PC-9 (cell line): ENCODE measurements around the gene DDX28. TPM values are rescaled to one million over a fixed set of nuclear protein-coding genes. Genes with fewer than 3 reads are reported as not detected.

ENCODE experiments used
- BruUV-seq: library from RNA; stranded (reverse); fragments of 400-500 nt; replicated peaks from 2 replicates; lab custom pipeline; 2021; lab: Mats Ljungman, UMichigan
- CTCF ChIA-PET: fragments of 300-600 bp; sonication (Branson Sonifier 250); formaldehyde crosslinking; loops from one replicate; lab custom pipeline; 2022; ENCODE audit warnings: antibody characterized with exemption; lab: Charles Lee
- POLR2A ChIA-PET: fragments of 300-600 bp; sonication (Branson Sonifier 250); formaldehyde crosslinking; loops from one replicate; lab custom pipeline; 2022; ENCODE audit warnings: antibody characterized with exemption; ENCODE audit not compliant: unreplicated experiment; lab: Charles Lee
- DNase-seq, 2 experiments: peaks; one replicate each; pipeline versions ENCODE4 v3.0.0 to v3.0.0-alpha.2; 2015 to 2022; ENCODE audit warnings: mixed read lengths in 1 of 2
- H2AFZ ChIP-seq: fragments of 200-600 bp; sonication (generic); 2 replicates; pipeline ENCODE4 v1.8.1; 2017; ENCODE audit warnings: antibody characterized with exemption
- H3F3A ChIP-seq: fragments of 200-600 bp; sonication (generic); 2 replicates; pipeline ENCODE4 v1.8.1; 2017; ENCODE audit warnings: antibody characterized with exemption, mild to moderate bottlenecking, low read depth; ENCODE audit not compliant: insufficient read depth
- H3K27ac ChIP-seq: fragments of 200-600 bp; sonication (generic); 2 replicates; pipeline ENCODE4 v1.6.1; 2016; ENCODE audit warnings: mixed run types
- H3K27me3 ChIP-seq: fragments of 200-600 bp; sonication (generic); 2 replicates; pipeline ENCODE4 v1.6.1; 2016; ENCODE audit warnings: low read depth, mixed run types; ENCODE audit not compliant: insufficient read depth
- H3K36me3 ChIP-seq: fragments of 200-600 bp; sonication (generic); 2 replicates; pipeline ENCODE4 v1.6.1; 2016; ENCODE audit warnings: low read depth, mixed run types
- H3K4me1 ChIP-seq: fragments of 200-600 bp; sonication (generic); replicated peaks from 2 replicates; pipeline ENCODE4 v1.6.1; 2016; ENCODE audit warnings: mixed run types; ENCODE audit not compliant: insufficient read depth
- H3K4me2 ChIP-seq: fragments of 200-600 bp; sonication (generic); 2 replicates; pipeline ENCODE4 v1.6.1; 2017; ENCODE audit warnings: mixed run types
- H3K4me3 ChIP-seq: fragments of 200-600 bp; sonication (generic); 2 replicates; pipeline ENCODE4 v1.6.1; 2016; ENCODE audit warnings: mixed run types
- H3K79me2 ChIP-seq: fragments of 200-600 bp; sonication (generic); 2 replicates; pipeline ENCODE4 v1.6.1; 2017; ENCODE audit warnings: low read depth, mixed run types
- H3K9me2 ChIP-seq: fragments of 200-600 bp; sonication (generic); 2 replicates; pipeline ENCODE4 v1.8.1; 2017; ENCODE audit warnings: mild to moderate bottlenecking; ENCODE audit not compliant: insufficient read depth
- H3K9me3 ChIP-seq: fragments of 200-600 bp; sonication (generic); 2 replicates; pipeline ENCODE4 v1.8.1; 2016; ENCODE audit warnings: low read depth; ENCODE audit not compliant: insufficient read depth
- H4K20me1 ChIP-seq: fragments of 200-600 bp; sonication (generic); 2 replicates; pipeline ENCODE4 v1.8.1; 2017; ENCODE audit not compliant: insufficient read depth
- EZH2 ChIP-seq: fragments of 200-600 bp; sonication (generic); IDR thresholded peaks from 2 replicates; pipeline ENCODE4 v1.8.0; 2017; ENCODE audit warnings: antibody characterized with exemption, low read depth
- intact Hi-C: fragments of 100-400 bp; cut with micrococcal nuclease; formaldehyde crosslinking; loops from one replicate; pipeline ENCODE4 v1.10.0; 2022; ENCODE audit not compliant: unreplicated experiment
- total RNA-seq: library from RNA; stranded (reverse); gene quantifications from 2 replicates; pipeline ENCODE4 v1.2.3, GENCODE V29; 2021
- TF ChIP-seq, protein P1 (sequence below): fragments of 200-600 bp; sonication (generic); conservative IDR thresholded peaks from 2 replicates; pipeline ENCODE4 v1.6.1; 2017; ENCODE audit warnings: mixed run types, antibody characterized with exemption, mild to moderate bottlenecking, moderate library complexity

The DDX28 gene
- total RNA-seq, 1 experiment from 2014 or later, result 6.3 TPM

DNA sequence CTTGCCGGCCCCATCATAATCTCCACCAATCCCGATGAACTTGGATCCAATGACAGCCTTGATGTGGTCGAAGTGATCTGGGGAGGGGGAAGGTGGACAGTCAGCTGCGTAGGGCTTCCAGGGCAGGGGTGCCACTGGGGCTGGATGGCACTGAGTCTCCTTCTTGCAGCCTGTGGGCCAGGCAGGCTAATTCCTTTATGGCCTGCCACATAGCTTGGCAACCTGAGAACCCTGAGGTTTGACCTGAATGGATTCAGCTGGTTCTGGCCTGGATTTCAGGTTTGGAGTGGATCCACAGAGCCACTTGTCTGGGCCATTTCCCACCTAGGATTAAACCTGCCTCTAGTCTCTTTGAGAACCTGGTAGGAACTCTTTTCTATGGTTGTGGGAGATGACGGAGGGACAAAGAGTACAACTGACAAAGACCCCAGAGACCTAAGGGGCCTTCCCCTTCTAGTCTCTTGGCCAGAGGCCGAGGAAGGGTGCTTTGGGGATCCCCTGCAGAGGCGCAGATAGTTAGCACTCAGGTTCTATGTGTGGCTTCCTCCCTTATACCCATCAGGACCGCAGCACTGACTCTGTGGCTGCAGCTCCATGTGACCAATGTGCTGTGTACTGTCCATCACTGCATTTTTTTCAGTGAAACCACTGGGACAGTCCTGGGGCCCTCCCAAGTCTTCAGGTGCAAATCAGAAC is 33.6 kb downstream of the DDX28 start:
- Histone ChIP-seq H3K36me3 (no peaks in the 10 kb centered on the region), H3K27me3 (no peaks in the 10 kb centered on the region), H3K27ac (no peak overlapping the region), H3K4me2 (no peak overlapping the region), H4K20me1 (no peaks in the 10 kb centered on the region), H3K79me2 (no peaks in the 10 kb centered on the region), H3K9me3 (no peaks in the 10 kb centered on the region), H2AFZ (no peak overlapping the region), H3F3A (no peaks in the 10 kb centered on the region), H3K9me2 (no peaks in the 10 kb centered on the region), H3K4me1 (peaks cover 9% of the 10 kb centered on the region), H3K4me3 (no peak overlapping the region)
- ChIA-PET CTCF (no interaction called here), POLR2A (no interaction called here)
- TF ChIP-seq EZH2, result no peak
- TF ChIP-seq, protein P1, sequence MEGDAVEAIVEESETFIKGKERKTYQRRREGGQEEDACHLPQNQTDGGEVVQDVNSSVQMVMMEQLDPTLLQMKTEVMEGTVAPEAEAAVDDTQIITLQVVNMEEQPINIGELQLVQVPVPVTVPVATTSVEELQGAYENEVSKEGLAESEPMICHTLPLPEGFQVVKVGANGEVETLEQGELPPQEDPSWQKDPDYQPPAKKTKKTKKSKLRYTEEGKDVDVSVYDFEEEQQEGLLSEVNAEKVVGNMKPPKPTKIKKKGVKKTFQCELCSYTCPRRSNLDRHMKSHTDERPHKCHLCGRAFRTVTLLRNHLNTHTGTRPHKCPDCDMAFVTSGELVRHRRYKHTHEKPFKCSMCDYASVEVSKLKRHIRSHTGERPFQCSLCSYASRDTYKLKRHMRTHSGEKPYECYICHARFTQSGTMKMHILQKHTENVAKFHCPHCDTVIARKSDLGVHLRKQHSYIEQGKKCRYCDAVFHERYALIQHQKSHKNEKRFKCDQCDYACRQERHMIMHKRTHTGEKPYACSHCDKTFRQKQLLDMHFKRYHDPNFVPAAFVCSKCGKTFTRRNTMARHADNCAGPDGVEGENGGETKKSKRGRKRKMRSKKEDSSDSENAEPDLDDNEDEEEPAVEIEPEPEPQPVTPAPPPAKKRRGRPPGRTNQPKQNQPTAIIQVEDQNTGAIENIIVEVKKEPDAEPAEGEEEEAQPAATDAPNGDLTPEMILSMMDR, result no peak
- DNase-seq, result no peak
- intact Hi-C loops, result no loop called here
- BruUV-seq, result no TSS peak

DNA sequence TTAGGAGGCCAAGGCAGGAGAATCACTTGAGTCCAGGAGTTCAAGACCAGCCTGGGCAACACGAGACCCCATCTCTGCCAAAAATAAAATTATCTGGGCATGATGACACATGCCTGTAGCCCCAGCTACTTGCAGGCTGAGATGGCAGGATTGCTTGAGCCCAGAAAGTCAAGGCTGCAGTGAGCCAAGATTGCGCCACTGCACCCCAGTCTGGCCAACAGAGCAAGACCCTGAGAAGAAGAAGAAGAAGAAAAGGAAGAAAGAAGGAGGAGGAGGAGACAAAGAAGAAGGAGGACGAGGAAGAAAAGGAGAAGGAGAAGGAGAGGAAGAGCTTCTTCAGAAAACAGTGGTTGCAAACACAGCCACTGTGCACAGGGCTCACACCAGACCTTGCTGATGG is 34.4 kb downstream of the DDX28 start:
- no TSS peak for BruUV-seq
- no peak overlapping the region for H3K4me2 ChIP-seq
- intact Hi-C loops, result no loop called here
- no peak overlapping the region for H2AFZ ChIP-seq
- TF ChIP-seq, protein P1, result no peak
- no peak for TF ChIP-seq EZH2
- ChIA-PET CTCF (interaction anchor here (0.7 kb wide), 1 partner anchor 44 kb away, joined by 3 read pairs; no protein-coding TSS in a partner anchor), POLR2A (no interaction called here)
- no peaks in the 10 kb centered on the region for H3K9me2 ChIP-seq
- H4K20me1 ChIP-seq, result no peaks in the 10 kb centered on the region
- DNase-seq, result no peak
- H3K4me1 ChIP-seq, result peaks cover 9% of the 10 kb centered on the region
- H3K4me3 ChIP-seq, result no peak overlapping the region
- no peak overlapping the region for H3K27ac ChIP-seq
- H3F3A ChIP-seq, result no peaks in the 10 kb centered on the region
- H3K9me3 ChIP-seq, result no peaks in the 10 kb centered on the region
- H3K79me2 ChIP-seq, result no peaks in the 10 kb centered on the region
- no peaks in the 10 kb centered on the region for H3K27me3 ChIP-seq
- no peaks in the 10 kb centered on the region for H3K36me3 ChIP-seq

DNA sequence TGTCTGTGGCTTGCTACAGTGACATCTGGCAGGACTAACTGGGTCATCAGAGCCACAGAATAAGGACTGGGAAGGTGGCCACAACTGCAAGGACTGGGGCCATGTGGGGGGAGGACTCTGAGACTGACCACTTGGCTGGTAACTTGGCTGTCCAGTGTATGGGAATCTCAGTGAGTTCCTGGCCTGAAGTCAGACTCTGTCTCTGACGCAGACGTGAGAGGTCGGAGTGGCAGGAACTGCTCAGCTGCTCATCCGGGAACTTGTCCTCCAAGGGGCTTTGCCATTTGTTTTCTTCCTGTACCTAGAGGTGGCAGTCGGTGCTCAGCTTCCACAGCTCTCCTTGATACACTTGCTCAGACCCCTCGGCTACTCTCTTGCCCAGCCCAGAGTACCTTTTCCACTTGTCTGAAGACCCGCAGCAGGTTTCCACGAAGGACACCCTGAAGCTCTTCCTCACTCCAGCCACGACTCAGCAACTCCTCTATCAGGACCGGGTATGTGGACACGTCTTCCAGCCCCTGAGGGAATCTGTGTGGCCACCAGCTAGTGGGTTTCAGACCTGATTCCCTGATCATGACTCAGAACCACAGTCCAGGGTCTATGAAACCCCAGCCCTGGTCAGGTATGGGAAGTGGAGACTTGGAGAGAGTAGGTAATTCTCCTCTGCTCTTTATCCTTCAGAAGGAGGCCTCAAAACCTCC is 35.4 kb downstream of the DDX28 start:
- Histone ChIP-seq H3K79me2 (no peaks in the 10 kb centered on the region), H3F3A (no peaks in the 10 kb centered on the region), H2AFZ (no peak overlapping the region), H3K27me3 (no peaks in the 10 kb centered on the region), H3K9me2 (no peaks in the 10 kb centered on the region), H4K20me1 (no peaks in the 10 kb centered on the region), H3K4me3 (no peak overlapping the region), H3K27ac (no peak overlapping the region), H3K36me3 (no peaks in the 10 kb centered on the region), H3K4me2 (no peak overlapping the region), H3K9me3 (no peaks in the 10 kb centered on the region), H3K4me1 (peaks cover 9% of the 10 kb centered on the region)
- no peak for TF ChIP-seq EZH2
- TF ChIP-seq, protein P1, result no peak
- BruUV-seq, result no TSS peak
- ChIA-PET POLR2A (interaction anchor here (0.6 to 1.0 kb wide), 2 partner anchors 39 to 47 kb away, joined by 4 to 5 read pairs; no protein-coding TSS in a partner anchor), CTCF (no interaction called here)
- DNase-seq, result no peak
- intact Hi-C loops, result no loop called here
